ENCODE results near the gene MRPL43. TPM values are rescaled to one million over a fixed set of nuclear protein-coding genes. Genes with fewer than 3 reads are reported as not detected.

MRPL43 gene
- total RNA-seq, 1 experiment from 2014 or later, result 91.3 TPM

GRCh38 chr10:100968863-100969186 is 18.5 kb downstream of the MRPL43 start:
- peak; percentile 28 for ATAC-seq
- Mint-ChIP-seq H3K36me3 (no peaks in the 10 kb centered on the region), H3K27me3 (ENCODE audit: low read depth) (no peaks in the 10 kb centered on the region; the same call in 1 of the 2 replicates), H3K4me3 (peak overlapping the region; percentile 73), H3K27ac (no peak overlapping the region), H3K9me3 (no peaks in the 10 kb centered on the region), H3K4me1 (peaks cover 31% of the 10 kb centered on the region)
- ChIA-PET POLR2A (no interaction called here), CTCF (interaction anchor here (0.6 to 5.6 kb wide), 24 partner anchors 13 to 1733 kb away, joined by 3 to 41 read pairs (median 4); partner anchors contain the start of genes KAZALD1, LZTS2 and SLF2)
- no peak for DNase-seq (ENCODE audit: low spot score)
- TF ChIP-seq TEAD1 (CRISPR knock-in tag; IDR thresholded peaks at IDR 0.05) (peak; percentile 60; the same call in 1 of the 2 replicates), ZNF121 (CRISPR knock-in tag; IDR thresholded peaks at IDR 0.05) (peak; percentile 85; the same call in 1 of the 2 replicates), ATF2 (CRISPR knock-in tag; IDR thresholded peaks at IDR 0.05; ENCODE audit: borderline replicate concordance, low read depth) (no peak)

GRCh38 chr10:100968062-100968736 is 19.1 kb downstream of the MRPL43 start:
- peak overlapping the region; percentile 73 for H3K4me3 Mint-ChIP-seq
- no peak for DNase-seq (ENCODE audit: low spot score)
- ChIA-PET CTCF (interaction anchor here (0.6 to 5.6 kb wide), 22 partner anchors 13 to 1734 kb away, joined by 3 to 41 read pairs (median 4); partner anchors contain the start of genes KAZALD1, LZTS2 and SLF2), POLR2A (no interaction called here)
- no peaks in the 10 kb centered on the region for H3K36me3 Mint-ChIP-seq
- no peak for TF ChIP-seq ZBTB43 (CRISPR knock-in tag; IDR thresholded peaks at IDR 0.05)
- TF ChIP-seq MYBL2 (CRISPR knock-in tag; IDR thresholded peaks at IDR 0.05), result no peak
- TF ChIP-seq RELA (CRISPR knock-in tag; IDR thresholded peaks at IDR 0.05; ENCODE audit: borderline replicate concordance), result no peak
- TF ChIP-seq ZNF423 (CRISPR knock-in tag; IDR thresholded peaks at IDR 0.05), result no peak
- no peak for TF ChIP-seq TCF7 (CRISPR knock-in tag; IDR thresholded peaks at IDR 0.05; ENCODE audit: low read depth)
- TF ChIP-seq CDX4 (CRISPR knock-in tag; IDR thresholded peaks at IDR 0.05; ENCODE audit: borderline replicate concordance), result no peak
- TF ChIP-seq CREB1 (CRISPR knock-in tag; IDR thresholded peaks at IDR 0.05), result no peak
- TF ChIP-seq FOXP4 (CRISPR knock-in tag; IDR thresholded peaks at IDR 0.05), result no peak
- TF ChIP-seq TP53 (CRISPR knock-in tag; IDR thresholded peaks at IDR 0.05), result no peak
- no peak for TF ChIP-seq CTCF (IDR thresholded peaks at IDR 0.05)
- no peak for TF ChIP-seq ATF1 (CRISPR knock-in tag; IDR thresholded peaks at IDR 0.05)
- no peak for TF ChIP-seq ETV6 (CRISPR knock-in tag; IDR thresholded peaks at IDR 0.05)
- H3K27ac Mint-ChIP-seq, result no peak overlapping the region
- H3K4me1 Mint-ChIP-seq, result peaks cover 31% of the 10 kb centered on the region
- no peaks in the 10 kb centered on the region for H3K9me3 Mint-ChIP-seq
- no peak for ATAC-seq
- H3K27me3 Mint-ChIP-seq (ENCODE audit: low read depth), result no peaks in the 10 kb centered on the region; the same call in 1 of the 2 replicates
